HG02981 (cell line): ENCODE measurements around the gene KLHL22.
A peak's percentile ranks its signal among the peaks of the same experiment; 100 is the strongest.
"Not testable (repeated sequence)": the region's sequence is repeated elsewhere in the genome, so short reads cannot be mapped to it uniquely, and the experiment has no call there.

Source experiments
- ATAC-seq: cut with Tn5 transposase; IDR thresholded peaks from one replicate; pipeline ENCODE4 v1.9.1; 2021; ENCODE audit warnings: mild to moderate bottlenecking, moderate library complexity; ENCODE audit not compliant: unreplicated experiment

The KLHL22 gene

GRCh38 chr22:20506543-20507252 lies 11.1 kb upstream of the KLHL22 start:
- ATAC-seq: no peak

GRCh38 chr22:20504293-20504922 lies 8.8 kb upstream of the KLHL22 start:
- not testable (repeated sequence) for ATAC-seq

DNA sequence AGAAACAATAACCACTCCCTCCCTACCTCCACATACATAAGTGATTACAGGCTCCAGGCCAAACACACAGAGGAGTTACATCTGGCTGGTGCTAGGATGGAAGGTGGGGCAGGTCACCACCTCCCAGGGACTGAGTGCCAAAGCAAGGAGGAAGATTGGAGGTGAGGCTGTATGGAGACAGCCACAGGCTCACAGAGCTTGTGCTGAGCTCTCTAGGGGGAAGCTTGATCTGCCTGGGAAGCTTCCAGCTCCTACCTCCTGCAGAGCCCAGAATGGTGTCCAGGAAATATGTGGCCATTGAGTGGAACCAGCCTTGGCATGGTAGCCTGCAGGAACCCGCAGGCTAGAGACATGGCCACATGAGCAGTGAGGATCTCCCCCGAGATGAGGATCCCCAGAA lies 8.2 kb upstream of the KLHL22 start:
- ATAC-seq: no peak

GRCh38 chr22:20499769-20500168 lies 4.2 kb upstream of the KLHL22 start:
- ATAC-seq: no peak

DNA sequence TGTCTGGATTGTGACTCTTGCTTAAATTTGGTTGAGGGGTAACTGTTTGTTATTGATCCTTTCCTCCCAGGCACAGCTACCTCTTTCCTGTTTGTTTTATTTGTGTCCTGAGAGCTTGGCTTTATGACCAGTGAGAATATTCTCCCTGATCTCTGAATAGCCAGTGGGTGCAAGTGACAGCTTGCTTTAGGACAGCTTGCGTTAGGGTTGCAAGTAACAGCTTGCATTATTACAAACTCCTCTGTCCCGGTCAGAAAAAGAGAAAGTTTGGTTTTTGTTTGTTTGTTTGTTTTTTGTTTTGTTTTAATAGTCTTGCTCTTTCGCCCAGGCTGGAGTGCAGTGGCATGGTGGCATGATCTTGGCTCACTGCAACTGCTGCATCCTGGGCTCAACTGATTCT lies 3.3 kb upstream of the KLHL22 start:
- no peak for ATAC-seq

DNA sequence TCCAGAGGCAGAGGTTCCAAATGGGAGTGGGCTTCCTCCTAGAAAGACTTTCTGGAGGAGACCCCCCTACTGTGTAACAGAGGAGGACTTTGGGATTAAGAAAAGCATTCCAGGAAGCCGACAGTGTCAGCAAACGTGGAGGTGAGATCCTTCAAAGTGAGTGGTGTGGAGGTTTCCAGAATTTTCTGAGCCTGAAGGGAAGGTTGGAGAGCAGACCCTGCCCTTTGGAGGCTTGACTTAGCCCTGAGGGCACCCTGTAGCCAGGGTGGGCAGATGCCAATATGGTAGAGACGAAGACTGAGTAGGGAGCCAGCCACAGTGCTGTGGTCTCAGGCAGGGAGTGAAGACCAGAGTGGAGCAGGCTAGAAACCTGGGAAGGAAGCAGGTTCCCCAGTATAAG lies 1.8 kb upstream of the KLHL22 start:
- no peak for ATAC-seq

DNA sequence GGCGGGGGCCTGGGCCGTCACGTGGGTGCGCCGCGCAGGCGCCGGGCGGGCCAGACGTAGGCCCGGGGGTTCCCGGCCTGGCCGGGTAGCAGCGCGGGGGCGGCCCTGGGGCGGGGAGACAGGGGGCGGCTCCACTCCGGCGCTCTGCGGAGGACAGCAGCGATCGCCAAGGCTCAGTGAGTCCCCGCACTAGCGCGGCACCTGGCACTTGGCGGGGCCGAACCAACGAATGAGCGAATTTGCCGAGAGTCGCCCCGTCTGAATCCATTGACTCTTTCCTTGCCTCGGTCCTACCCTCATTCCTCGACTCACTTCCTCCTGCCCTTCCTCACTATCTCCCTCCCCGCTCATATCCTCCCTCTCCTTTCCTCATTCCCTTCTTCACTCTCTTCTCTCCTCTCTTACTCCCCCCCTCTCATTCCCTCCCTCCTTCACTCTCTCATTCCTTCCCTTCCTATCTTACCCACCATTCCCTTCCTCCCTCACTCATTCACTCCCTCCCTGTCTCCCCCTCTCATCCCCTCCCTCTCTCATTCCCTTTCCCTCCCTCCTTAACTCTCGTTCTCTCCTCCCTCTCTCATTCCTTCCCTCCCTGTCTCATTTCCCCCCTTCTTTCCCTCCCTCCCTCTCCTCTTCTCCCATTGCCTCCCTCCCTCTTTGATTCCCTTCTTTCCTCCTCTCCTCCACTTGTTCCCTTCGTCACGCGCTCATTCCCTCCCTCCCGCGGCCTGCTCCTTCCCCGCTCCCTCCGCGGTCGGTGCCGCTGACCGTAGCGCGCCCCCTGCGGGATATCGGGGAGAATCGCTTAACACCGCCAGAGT lies 476 bp upstream of the KLHL22 start:
- ATAC-seq: peak; percentile 79

DNA sequence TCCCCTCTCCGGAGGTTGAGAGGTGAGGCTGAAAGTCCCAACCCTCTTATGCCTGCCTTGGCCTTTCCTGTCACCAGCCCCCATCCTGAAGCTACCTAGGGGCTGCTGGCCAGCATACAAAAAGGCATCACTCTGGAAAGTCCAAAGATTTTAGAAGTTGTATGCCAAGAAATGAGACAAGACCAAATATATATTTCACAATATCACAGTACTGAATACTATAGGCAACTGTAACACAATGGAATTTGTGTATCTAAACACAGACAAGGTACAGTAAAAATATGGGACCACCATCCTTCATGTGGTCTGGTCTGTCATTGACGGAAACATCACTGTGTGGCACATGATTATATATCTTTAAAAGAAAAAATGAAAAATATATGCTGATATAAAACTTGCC lies 4.2 kb downstream of the KLHL22 start:
- ATAC-seq: no peak

DNA sequence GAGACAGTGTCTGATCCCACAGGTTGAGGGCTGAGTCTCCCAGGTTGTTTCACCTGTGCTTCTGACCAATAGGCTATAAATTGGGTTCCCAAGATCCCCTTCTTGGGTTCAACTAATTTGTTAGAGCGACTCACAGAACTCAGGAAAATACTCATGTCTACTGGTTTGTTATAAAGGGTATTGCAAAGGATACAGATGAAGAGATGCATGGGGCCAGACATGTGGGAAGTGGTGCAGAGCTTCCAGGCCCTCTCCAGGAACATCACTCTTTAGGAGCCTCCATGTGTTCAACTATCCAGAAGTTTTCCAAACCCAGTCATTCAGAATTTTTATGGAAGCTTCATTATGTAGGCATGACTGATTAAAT lies 4.7 kb downstream of the KLHL22 start:
- no peak for ATAC-seq

- no peak for ATAC-seq
Observed at GRCh38 chr22:20490183-20490940, 5.2 kb downstream of the KLHL22 start.

DNA sequence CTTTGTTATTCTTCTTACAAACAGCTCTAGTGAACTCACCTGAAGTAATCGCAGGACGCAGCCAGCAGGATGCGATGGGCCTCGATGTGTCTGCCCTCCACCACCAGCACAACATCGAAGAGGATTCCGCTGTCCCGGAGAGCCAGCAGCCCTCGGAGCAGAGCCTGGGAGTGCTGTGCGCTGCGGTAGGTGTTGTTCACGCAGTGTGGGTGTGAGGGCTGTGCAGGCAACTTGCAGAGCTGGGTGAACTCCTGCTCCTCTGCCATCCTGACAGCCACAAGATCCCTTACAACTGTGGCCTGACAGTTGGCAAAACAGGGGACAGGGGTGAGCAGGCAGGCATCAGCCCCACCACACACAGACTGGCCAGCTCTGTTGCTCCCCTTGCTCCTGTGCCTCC lies 6.6 kb downstream of the KLHL22 start:
- no peak for ATAC-seq

DNA sequence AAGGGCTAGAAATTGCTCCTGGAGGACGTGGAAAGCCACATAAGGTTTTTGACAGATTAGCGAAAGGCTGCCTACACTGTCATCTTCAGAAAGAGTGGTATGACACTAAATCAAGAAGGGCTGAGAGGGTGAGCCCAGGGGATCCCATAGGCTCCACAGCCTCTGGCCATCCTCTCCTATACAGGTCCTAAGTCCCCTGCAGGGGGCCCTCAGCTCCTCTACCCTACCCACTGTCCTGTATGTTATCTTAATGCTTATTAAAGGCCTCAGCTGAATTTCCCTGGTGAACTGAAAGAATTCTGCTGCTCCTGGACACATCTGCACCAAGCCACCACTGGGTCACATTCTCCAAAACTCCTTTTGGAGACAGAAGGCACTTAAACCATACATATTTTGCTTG lies 7.9 kb downstream of the KLHL22 start:
- ATAC-seq: no peak

DNA sequence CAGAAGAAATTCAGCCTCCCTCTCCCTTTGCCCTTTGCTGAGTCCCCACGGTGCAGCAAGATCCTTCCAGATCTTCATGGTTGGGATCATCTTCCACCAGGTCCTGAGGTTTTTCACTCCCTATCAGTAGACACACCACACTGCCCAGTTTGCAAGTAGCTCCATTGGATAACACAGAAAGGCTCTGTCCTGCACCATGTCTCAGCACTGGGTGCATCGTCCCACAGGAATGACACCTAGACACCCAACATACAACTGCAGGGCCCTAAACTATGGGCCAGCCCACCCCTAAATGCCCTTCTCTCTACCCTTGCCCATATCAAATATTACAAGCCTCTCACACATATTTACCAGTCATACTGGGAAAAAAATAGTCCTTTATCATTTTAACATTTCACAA lies 9.4 kb downstream of the KLHL22 start:
- no peak for ATAC-seq

GRCh38 chr22:20484948-20485683 lies 10.5 kb downstream of the KLHL22 start:
- no peak for ATAC-seq

GRCh38 chr22:20483771-20484170 lies 11.8 kb downstream of the KLHL22 start:
- ATAC-seq: no peak

DNA sequence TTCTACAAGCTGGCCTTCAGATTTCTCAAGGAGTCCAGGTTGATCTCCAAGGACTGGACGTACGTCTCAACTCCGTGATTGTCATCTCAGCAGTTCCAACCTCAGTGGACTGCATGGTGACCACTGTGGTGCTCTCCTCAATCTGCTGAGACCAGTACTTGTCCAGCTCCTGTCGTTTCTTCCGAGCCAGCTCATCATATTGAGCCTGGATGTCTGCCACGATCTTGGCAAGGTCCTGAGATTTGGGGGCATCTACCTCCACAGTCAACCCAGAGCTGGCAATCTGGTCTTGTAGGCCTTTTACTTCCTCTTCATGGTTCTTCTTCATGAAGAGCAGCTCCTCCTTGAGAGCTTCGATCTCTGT lies 12.5 kb downstream of the KLHL22 start:
- not testable (repeated sequence) for ATAC-seq

- no peak for ATAC-seq
Observed at GRCh38 chr22:20479612-20480196, 15.9 kb downstream of the KLHL22 start.

GRCh38 chr22:20478059-20478458 lies 17.5 kb downstream of the KLHL22 start:
- ATAC-seq: not testable (repeated sequence)

DNA sequence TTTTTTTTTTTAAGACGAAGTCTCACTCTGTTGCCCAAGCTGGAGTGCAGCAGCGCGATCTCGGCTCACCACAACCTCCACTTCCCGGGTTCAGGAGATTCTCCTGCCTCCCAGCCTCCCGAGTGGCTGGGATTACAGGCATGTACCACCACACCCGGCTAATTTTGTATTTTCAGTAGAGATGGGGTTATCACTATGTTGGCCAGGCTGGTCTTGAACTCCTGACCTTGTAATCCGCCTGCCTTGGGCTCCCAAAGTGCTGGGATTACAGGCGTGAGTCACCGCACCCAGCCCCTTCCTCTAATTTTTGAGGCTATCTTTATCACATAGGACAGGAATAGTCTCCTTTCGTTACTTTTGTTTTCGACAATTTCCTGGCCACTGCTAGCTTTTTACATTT lies 20.0 kb downstream of the KLHL22 start:
- not testable (repeated sequence) for ATAC-seq

GRCh38 chr22:20475115-20475436 lies 20.5 kb downstream of the KLHL22 start:
- no peak for ATAC-seq
